ENCODE data around the gene TMEM163.

DNA sequence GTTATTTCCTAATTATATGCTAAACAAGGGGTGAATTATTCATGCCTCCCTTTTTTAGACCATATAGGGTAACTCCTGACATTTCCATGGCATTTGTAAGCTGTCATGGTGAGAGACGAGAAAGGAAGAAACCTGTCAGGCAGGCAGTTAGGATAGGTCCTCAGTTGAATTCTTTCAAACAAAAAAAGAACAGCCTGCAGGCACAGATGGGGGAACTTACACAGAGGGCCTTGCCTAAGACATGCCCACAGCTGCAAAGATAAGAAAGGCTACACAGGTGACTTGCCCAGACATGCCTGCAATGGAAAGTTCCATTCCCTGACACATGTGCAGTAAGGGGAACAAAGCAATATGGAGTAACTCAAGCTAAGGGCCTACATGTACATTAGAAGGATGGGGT, 128.1 kb downstream of the TMEM163 start:
- TF ChIP-seq, protein P1, sequence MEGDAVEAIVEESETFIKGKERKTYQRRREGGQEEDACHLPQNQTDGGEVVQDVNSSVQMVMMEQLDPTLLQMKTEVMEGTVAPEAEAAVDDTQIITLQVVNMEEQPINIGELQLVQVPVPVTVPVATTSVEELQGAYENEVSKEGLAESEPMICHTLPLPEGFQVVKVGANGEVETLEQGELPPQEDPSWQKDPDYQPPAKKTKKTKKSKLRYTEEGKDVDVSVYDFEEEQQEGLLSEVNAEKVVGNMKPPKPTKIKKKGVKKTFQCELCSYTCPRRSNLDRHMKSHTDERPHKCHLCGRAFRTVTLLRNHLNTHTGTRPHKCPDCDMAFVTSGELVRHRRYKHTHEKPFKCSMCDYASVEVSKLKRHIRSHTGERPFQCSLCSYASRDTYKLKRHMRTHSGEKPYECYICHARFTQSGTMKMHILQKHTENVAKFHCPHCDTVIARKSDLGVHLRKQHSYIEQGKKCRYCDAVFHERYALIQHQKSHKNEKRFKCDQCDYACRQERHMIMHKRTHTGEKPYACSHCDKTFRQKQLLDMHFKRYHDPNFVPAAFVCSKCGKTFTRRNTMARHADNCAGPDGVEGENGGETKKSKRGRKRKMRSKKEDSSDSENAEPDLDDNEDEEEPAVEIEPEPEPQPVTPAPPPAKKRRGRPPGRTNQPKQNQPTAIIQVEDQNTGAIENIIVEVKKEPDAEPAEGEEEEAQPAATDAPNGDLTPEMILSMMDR (IDR thresholded peaks at IDR 0.05) = no peak
- no peak for TF ChIP-seq POLR2A (IDR thresholded peaks at IDR 0.05)
- no peak for TF ChIP-seq POLR2AphosphoS5 (IDR thresholded peaks at IDR 0.05)
